GM12875 (cell line): ENCODE data around the gene GRIK5.

Experiments
- H3K4me3 ChIP-seq: one replicate; pipeline ENCODE4 v1.5.1; 2011; ENCODE audit warnings: low read depth, low read length, control low read depth
- CTCF ChIP-seq: IDR thresholded peaks from 2 replicates; pipeline ENCODE4 v1.5.1; 2011; ENCODE audit warnings: low read depth, mild to moderate bottlenecking, control low read depth, inconsistent platforms, low read length, moderate library complexity, borderline replicate concordance; ENCODE audit not compliant: insufficient read depth

GRIK5 gene

DNA sequence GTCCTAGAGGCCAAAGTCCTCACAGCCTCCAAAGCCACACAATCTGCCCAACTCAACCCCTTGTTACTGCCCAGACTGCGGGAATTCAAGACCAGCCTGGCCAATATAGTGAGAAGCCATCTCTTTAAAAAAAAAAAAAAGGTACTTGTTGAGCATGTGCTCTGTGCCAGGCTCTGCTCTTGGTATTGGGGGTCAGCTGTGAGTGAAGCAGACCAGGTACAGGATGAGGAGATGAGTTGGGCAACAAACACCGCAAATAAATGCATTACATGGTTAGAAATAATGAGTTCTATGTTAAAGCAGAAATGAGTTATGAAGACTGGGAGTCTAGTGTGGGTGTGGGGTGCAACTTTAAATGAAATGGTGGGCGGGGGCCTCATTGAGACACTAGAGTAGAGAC, 9.9 kb downstream of the GRIK5 start:
- TF ChIP-seq CTCF = no peak
- H3K4me3 ChIP-seq = no peak overlapping the region

DNA sequence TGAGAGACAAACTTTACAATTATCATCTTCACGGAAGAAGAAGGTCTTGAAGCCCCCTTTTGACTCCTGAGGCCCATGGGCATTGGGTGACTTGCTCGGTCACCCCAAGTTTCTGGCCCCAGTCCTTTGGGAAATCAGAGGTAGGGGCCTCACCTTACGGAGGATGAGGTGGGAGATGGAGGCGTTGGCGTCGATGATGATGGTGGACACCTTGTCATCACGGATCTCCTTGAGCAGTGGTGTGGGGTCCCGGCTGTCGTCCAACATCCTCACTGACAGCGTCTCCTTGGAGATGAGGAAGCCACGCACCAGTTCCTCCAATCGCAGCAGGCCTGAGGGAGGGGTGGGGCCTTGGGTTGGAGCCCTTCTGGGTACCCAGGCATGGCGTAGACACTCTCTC, 10.8 kb downstream of the GRIK5 start:
- TF ChIP-seq CTCF = no peak
- no peak overlapping the region for H3K4me3 ChIP-seq

- no peak overlapping the region for H3K4me3 ChIP-seq
- no peak for TF ChIP-seq CTCF
These were observed 12.2 kb downstream of the GRIK5 start for GRCh38 chr19:42057846-42058245.

DNA sequence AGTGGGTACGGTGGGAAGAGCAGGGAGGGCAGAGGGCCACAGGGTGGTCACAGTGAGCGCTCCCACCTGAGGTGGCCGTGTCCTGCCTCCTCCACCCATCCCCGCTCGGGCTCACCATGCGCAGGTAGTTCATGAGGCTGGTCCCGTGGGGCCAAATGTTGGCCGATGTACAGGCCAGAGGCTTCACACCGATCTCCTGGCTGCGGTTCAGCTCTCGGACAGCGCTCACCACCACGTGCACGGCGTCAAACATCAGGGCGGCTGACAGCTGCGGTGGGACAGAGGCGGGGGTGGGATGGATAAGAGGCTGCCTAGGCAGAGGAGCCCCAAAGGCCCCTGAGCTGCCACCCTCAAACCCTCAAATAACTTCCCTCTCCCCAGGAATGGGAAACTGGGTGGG, 15.8 kb downstream of the GRIK5 start:
- H3K4me3 ChIP-seq = no peak overlapping the region
- TF ChIP-seq CTCF = no peak

DNA sequence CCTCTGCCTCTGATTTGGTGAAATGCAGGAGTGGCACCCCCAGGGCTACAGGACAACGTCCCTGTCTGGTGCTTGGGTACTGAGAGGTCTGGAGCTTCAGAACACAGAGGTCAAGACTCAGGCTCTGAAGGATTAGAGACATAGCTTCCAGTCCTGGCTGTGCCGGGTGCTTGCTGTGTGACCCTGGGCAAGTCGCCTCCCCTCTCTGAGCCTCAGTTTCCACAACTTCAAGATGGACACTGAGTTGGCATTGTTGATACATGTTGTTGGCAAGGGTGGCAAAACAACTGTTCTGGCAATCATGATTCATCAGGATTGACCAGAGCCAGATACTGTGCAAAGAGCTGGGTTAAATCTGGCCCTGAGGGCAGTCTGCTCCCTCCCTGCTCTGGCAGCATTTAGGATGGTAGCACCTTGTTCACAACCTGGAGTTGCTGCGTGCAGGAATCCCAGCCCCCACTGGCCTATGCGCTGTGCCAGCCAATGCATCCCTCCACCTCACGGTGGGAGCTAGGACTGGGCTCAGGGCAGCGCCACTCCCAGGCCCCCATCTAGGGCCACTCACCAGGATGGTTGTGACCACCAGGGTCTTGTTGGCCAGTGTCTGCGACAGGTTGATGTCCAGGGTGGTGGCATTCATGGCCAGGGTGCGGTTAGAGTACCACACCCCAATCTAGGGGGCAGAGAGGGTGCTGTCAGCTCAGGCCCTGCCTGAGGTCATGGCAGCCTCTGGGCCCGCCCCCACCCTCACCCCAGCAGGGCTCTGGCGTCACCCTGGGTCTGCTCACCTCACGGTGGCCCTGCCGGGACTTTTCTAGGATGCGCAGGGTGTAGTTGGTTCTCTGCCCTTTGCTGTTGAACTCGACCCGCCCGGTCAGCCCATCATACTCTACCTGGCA, 16.7 kb downstream of the GRIK5 start:
- no peak for TF ChIP-seq CTCF
- no peak overlapping the region for H3K4me3 ChIP-seq

DNA sequence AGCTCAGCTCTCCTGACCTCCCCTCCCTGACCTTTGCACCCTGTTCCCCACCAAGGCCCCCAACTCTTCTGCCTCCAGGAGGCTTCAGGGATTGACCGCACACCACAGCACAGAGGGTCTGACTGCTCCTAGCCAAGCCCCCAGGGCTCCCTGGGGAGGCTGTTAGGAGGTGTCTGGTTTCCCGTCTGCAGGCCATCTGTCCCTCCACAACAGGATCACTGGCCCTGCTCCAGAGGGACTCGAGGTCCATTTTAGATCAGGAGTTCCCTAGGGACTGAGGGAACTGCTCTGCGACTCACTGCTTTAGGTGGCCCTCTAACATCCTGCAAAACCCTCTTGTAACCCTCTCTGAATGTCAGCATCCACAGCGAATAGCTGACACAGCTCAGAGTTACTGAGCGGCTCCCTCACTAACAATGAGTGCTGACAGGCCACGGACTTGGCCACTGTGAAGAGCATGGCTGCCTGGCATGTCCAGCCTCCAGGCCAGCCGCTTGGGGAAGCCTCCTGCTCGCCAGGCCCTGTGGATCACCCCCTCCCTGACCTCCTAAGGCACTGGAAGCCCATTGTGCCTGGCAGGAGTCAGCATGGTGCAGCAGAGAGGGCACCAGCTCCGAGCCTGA, 17.7 kb downstream of the GRIK5 start:
- TF ChIP-seq CTCF = no peak
- no peak overlapping the region for H3K4me3 ChIP-seq
